SIG-M5 treated with dmso at 0.1 percent for 504 hours (cell line): ENCODE measurements around the gene CD68.
"Not testable (repeated sequence)": the region's sequence is repeated elsewhere in the genome, so short reads cannot be mapped to it uniquely, and the experiment has no call there.

Experiments used
- DNase-seq: peaks from one replicate; lab custom pipeline; 2025; ENCODE audit not compliant: unreplicated experiment; lab: John Stamatoyannopoulos, UW

CD68 gene

GRCh38 chr17:7580604-7581575 is 1.5 kb downstream of the CD68 start:
- no peak for DNase-seq

GRCh38 chr17:7582396-7583252 is 3.2 kb downstream of the CD68 start:
- DNase-seq: no peak

- peak; percentile 92 for DNase-seq
Observed at GRCh38 chr17:7583253-7584109, 4.0 kb downstream of the CD68 start, which contains the start of gene MPDU1. TSS of gene MPDU1 (plus strand) at chr17:7583852. CDS start at chr17:7583863, 11 bp downstream.

- DNase-seq: no peak
Observed at GRCh38 chr17:7586673-7587419, 7.4 kb downstream of the CD68 start.

- DNase-seq: peak; percentile 78
Observed at GRCh38 chr17:7587420-7588151, 8.1 kb downstream of the CD68 start.

- DNase-seq: no peak
Observed at GRCh38 chr17:7588553-7589203, 9.2 kb downstream of the CD68 start.

GRCh38 chr17:7589204-7589868 is 9.9 kb downstream of the CD68 start:
- peak; percentile 20 for DNase-seq

- no peak for DNase-seq
Observed at GRCh38 chr17:7589891-7590691, 10.7 kb downstream of the CD68 start, which contains the start of gene SOX15. TSS of gene SOX15 (minus strand) at chr17:7590094. CDS start at chr17:7589676, 418 bp downstream.

- no peak for DNase-seq
Observed at GRCh38 chr17:7590743-7591142, 11.3 kb downstream of the CD68 start.

- no peak for DNase-seq
Observed at GRCh38 chr17:7591596-7591995, 12.2 kb downstream of the CD68 start.

- no peak for DNase-seq
Observed at GRCh38 chr17:7592422-7593021, 13.1 kb downstream of the CD68 start.

GRCh38 chr17:7593296-7593695 is 13.9 kb downstream of the CD68 start:
- DNase-seq: no peak

- not testable (repeated sequence) for DNase-seq
Observed at GRCh38 chr17:7597561-7597960, 18.1 kb downstream of the CD68 start.

- no peak for DNase-seq
Observed at GRCh38 chr17:7606280-7606679, 26.8 kb downstream of the CD68 start.

- DNase-seq: no peak
Observed at GRCh38 chr17:7610641-7611040, 31.2 kb downstream of the CD68 start.

GRCh38 chr17:7611635-7612293 is 32.3 kb downstream of the CD68 start:
- no peak for DNase-seq

GRCh38 chr17:7612294-7612640 is 32.8 kb downstream of the CD68 start:
- DNase-seq: no peak
